ENCODE results near the gene HDAC4.
"Not testable (repeated sequence)": the region's sequence is repeated elsewhere in the genome, so short reads cannot be mapped to it uniquely, and the experiment has no call there.

Gene HDAC4

DNA sequence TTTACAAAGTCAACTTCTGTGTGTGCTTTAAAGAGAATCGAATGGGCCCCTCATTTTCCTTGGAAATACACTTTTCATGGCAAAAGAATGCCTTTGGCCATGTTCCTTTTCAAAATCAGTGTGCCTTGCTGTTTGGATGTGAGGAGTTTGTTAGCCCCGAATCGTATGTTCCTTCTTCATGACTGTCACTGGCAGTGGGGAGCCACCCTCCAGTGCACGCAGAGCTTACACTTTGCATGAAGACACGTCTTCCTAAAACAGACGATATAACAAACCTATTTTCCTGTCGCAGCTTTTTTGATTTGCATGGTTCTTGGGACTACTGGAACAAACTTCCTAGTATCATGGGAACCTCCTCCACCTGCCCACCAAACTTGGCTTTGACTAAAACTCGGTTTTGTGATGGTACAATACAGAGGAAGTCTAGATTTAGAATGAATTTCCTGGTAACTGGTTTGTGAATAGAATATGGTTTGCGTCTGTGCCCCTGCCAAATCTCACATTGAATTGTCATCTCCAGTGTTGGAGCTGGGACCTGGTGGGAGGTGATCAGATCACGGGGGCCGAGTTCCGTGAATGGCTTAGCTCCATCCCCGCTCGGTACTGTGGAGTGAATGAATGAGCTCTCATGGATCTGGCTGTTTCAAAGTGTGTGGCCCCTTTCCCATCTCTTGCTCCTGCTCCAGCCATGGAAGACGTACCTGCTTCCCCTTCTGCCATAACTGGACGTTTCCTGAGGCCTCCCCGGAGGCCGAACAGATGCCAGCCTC, 358.1 kb downstream of the HDAC4 start:
- no peak for DNase-seq (ENCODE audit: low read depth)

DNA sequence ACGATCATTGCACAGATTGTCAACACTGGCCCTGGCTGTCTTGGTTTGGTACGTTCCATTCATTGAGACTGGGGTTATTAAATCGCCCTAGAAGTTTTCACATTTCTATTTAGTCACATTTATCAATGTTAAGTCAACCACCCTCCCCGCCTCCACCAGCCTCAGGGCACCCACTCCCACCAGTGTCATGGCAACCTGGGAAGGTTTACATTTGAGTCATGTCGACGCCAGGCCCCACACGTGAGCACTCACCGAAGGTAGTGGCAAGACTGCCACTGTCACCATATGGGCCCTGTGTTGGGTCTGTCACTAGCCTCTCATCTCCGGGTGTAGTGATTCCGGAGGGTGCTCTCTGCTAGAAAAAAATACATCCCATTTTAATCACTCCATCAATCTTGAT, 358.8 kb downstream of the HDAC4 start:
- no peak for DNase-seq (ENCODE audit: low read depth)

DNA sequence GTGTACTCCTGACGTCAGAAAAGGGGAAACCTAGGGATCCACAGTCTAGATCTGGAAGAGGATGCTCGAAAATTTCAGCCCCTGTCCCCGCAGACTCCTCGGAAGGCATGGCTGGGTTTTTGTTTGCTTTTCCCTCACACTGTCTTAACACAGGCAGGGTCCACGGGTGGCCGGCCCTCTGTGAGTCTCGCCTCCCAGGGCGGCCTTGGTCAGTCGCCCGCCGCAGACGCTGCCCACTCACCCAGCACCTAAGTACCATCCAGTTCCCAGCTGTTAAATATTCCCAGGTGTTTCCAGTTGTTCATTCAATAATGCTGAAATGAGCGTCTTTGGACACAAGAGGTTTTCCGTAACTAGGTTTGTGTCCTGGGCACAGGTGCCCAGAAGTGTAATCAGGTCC, 359.8 kb downstream of the HDAC4 start:
- DNase-seq (ENCODE audit: low read depth) = no peak

DNA sequence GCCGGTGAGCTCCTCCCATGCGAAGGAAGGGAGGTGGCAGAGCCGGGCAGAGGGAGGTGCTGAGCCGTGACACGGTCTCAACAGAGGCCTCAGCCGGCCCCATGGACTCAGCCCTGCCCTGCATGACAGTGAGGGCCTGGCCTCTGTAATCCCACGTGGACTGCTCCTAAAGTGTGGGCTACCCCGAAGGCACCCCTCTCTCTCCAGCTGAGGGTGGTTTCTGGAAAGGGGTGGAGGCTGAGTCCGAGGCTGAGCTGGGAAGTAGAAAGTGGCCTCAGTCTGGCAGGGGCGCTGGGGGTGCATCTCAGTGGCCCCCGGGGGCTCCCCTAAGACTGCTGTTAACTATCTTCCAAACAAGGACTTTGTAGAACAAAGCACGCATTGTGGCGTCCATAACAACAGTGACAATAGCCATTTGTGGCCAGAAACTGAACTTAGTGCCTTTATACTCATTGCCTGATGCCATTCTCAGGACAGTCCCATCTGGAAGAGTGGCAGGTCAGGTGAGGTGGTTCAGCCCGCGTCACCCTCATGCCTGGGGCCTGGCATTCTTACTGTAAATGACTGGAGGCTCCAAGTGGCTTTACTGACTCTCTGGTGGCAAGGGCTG, 360.6 kb downstream of the HDAC4 start:
- no peak for DNase-seq (ENCODE audit: low read depth)

DNA sequence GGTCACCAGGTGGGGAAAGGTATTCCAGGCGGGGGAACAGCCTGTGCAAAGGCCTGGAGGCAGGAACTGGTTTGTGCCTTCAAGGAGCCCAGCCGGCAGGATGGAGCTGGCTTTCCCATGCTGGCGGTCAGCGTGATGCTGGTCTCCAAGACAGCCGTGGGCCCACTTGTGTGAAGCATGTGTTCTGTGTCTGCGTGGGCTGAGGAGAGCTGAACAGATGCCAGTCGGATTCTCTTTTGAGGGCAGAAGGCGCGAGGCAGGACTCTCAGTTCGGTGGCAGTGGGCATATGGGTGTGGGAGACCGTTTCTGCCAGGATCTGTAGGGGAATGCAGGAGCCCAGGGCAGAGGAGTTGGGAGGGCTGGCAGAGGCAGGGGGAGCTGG, 361.4 kb downstream of the HDAC4 start:
- DNase-seq (ENCODE audit: low read depth) = no peak

DNA sequence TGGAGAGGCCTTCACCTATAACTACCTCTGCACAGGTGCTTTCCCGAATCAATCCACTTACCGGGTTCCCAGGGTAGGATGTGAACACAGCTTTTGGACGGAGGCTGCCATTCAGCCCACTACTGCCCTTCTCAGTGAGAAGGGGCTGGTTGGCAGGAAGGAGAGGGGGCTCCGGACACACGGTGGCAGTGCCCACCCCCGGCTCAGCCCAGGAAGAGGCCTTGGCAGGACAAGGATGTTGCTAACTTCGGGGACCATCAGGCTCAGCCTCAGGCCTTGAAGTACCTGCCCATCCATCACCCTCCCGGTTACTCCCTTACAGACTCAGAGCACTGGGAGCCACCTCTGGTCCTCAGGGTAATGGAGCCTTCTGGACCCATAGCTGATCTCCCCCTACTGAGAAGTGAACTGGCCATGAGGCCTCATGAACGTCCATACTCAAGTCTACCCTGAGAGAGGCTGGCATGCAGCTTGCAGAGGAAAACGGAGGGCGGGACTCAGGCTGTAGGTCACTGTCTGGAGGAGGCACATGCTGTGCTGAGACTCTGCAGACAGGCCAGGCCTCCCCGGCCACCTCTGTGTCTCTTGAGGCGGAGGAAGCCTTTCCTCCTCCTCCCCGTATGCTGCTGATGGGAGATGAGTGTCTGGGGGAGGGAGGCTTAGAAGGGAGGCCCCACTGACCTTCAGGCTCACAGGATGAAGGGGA, 361.9 kb downstream of the HDAC4 start:
- DNase-seq (ENCODE audit: low read depth) = no peak

DNA sequence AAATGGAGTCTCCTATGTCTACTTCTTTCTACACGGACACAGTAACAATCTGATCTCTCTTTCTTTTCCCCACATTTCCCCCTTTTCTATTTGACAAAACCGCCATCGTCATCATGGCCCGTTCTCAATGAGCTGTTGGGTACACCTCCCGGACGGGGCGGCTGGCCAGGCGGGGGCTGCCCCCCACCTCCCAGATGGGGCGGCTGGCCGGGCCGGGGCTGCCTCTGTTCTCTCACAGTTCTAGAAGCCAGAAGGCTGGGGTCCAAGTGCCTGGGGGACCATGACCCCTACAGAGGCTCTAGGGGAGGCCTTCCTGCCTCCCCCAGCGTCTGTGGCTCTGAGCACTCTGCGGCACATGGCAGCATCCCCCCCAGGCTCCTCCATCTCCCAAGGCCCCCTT, 362.5 kb downstream of the HDAC4 start:
- DNase-seq (ENCODE audit: low read depth) = not testable (repeated sequence)

DNA sequence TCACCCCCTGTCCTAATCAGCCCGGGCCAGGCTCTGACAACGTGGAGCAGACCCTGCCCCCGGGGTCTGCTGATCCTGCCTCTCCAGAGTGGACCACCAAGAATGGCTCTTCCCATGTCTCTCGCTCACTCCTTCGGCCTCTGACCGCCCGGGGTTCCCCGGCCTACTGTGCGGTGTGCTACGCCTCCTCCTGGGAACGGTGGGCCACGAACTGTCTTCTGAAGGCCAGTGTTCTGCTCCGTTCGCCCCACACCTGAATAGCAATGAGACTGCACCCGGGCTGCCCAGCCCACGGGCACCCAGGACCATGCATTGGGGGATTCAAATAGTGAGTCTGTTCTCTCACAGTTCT, 363.3 kb downstream of the HDAC4 start:
- DNase-seq (ENCODE audit: low read depth) = no peak

DNA sequence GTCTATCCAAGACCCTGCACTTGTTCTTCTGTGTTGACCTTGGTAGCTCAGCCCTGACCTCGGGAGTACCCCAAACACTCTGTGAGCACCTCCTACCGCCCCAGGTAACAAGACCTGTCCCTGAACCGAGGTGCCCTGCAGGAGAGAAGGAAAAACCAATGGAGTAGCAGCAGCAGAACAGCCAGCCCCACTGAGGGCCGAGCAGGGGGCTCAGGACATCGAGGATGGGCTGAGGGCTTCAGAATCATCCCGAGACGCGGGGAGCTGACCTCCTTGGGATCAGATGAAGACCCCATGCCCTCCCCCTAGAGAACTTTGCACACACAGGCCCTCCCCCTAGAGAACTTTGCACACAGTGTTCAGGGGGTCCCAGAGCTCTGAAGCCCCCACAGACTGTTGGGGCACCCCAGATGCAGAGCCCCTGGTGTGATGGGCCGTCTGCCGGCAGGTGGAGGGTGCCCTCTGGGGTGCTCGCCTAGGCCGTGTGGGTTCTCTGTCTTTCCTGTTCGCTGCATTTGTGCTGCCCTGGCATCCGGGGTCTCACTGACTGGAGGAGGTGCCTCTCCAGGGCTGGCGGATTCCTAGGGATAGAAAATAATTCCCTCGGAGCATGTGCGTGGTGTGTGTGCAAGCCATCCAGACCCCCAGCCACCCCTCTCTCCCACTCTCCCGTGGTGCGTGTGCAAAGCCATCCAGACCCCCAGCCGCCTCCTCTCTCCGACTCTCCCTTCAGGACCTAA, 363.8 kb downstream of the HDAC4 start:
- DNase-seq (ENCODE audit: low read depth) = no peak

DNA sequence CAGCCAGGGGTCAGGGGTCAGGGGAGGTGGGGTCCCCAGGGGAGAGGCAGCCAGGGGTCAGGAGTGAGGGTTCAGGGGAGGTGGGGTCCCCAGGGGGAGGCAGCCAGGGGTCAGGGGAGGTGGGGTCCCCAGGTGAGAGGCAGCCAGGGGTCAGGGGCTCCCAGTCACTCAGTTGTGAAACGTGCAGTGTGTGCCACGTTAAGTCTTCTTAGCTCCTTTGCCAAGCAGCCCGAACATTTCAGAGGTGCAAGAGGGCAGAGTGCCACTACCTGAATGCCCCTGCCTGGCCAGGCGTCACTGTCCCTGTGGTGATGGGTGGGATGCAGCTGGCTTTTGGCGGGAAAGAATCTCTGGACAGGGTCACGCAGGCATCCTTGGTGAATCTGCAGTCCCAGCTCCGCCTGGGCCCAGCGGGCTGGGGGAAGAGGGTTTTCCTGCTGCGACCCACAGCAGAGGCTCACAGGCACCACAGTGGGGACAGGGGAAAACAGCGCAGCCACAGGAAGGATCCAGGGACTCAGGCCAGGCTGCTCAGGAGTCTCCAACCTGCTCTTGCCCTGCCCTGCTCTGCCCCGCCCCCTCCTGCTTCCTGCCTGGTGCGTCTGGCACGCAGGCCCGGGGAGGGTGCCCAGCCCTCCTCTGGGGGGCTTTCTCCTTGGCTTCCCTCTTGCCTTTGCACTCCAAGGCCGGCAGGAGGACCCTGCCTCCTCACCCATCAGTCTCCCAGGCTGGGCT, 364.7 kb downstream of the HDAC4 start:
- no peak for DNase-seq (ENCODE audit: low read depth)

DNA sequence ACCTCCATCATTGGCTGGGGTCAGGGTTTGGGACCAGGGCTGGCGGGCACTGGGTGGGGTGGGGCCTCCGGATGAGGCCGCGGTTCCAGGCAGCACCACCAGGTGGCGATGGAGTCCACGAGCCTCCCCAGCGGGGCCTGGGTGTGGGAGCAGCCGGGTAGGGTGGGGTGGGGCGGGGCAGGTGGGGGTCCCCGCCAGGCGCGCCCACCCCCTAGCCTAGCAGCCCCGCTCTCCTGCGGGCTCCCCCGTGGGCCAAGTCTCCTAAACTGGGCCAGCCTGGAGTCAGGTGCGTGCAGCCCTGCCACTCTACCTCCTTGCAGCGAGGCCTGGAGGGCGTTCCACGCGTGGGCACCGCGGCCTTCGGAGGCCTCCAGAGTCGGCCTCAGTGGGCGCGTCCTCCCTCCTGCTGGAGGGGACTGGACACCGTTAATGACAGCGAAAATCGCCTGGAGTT, 365.4 kb downstream of the HDAC4 start:
- DNase-seq (ENCODE audit: low read depth) = peak; percentile 51

DNA sequence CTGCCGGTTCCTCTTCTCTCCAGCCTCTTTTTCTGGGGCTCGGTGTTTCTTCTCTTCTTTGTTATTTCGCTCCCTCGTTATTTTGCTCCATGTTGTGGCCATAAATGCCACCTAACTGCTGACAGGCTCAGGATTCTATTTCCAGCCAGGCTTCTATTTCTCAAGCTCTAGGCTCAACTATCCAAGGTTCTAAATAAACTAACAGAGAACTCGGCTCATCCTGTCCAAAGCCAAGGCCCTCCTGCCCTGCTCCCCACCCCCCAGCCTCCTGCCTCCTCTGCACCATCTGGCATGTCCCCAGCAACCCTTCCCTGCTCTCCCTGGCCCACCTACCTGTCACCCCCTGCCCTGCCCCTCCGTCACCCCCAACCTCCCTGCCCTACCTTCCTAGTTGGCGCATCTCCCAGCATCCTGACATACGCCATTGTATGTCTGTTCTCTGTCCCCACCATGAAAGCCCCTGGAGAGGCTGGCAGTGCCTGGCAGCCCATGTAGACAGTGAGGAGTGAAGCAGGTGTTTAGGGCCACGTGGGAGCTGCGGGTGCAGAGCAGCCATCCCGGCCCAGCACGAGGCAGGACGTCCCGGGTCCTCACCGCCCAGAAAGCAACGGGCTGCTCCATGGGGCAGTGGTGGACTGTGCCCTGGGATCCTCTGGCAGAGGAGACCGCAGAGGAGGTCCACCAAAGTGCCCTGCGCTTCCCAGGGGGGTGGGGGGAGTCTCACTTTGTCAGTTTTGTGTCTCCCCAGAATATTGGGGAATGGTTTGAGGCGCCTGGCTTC, 366.1 kb downstream of the HDAC4 start:
- no peak for DNase-seq (ENCODE audit: low read depth)

DNA sequence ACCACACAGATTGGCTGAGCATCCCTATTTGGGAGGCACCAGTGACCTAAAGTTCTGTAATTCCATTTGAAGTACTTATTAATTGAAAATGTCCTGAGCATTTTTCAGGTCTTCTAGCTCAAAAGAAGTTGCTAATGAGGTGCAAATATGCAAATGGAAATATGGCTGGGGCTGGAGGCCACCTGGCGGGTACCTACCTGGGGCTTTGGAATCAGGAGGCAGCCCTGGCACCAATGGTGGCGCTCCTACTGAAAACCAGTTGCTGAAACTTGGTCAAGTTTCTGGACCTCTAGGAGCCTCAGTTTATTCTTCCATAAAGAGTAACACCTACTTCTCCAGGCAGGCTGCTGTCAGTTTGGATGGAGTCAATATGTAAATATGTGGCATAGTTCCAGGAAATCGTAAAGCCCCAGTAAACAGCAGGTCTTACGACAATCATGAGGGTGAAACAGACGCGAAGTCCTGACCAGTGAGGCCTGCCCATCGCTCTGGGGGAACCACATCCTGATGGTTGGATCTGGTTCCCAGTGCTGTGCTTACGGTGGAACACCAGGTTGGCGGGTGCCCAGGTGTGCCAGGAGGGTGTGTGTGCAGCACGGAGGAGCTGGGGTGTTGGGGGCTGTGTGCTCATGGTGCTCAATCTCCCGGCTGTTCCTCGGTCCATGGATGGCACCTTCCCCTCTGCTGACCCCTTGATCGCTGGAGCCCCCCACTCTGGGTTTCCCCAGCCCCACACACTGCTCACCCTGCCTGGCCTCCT, 366.8 kb downstream of the HDAC4 start:
- no peak for DNase-seq (ENCODE audit: low read depth)

DNA sequence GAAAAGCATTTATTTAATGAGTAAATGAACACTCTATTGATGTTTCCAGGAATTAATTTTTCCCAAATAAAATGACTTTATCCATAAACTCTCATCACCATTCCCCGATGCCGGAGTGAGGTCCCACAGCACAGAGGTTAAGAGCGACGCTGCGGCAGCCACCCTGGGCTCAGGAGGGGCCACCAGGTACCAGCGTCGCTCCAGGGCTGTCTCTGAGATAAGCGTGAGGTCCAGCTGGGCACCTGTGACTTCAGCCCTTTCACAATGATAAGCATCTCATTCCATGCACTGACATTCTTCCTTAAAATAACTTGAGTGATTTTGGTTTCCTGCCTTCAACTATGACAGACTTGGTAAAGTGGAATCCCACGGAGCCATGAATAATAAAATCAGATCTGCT, 370.9 kb downstream of the HDAC4 start:
- no peak for DNase-seq (ENCODE audit: low read depth)

DNA sequence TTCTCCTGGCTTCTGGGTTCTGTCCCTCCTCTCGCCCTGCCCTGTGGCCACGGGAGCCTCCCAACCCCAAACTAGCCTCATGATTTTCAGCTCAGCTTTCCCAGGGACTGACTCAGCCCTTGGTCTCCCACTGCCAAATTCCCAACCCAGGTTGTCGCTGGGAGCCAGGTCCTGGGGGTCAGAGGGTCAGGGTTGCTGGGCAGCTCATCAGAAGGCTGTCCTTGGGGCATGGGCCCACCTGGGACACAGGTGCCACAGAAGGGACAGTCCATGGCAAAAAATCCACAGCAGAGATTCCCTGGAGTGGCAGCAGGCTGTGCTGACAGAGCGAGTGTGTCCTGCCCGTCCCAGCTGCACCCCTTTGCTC, 372.6 kb downstream of the HDAC4 start:
- DNase-seq (ENCODE audit: low read depth) = no peak

DNA sequence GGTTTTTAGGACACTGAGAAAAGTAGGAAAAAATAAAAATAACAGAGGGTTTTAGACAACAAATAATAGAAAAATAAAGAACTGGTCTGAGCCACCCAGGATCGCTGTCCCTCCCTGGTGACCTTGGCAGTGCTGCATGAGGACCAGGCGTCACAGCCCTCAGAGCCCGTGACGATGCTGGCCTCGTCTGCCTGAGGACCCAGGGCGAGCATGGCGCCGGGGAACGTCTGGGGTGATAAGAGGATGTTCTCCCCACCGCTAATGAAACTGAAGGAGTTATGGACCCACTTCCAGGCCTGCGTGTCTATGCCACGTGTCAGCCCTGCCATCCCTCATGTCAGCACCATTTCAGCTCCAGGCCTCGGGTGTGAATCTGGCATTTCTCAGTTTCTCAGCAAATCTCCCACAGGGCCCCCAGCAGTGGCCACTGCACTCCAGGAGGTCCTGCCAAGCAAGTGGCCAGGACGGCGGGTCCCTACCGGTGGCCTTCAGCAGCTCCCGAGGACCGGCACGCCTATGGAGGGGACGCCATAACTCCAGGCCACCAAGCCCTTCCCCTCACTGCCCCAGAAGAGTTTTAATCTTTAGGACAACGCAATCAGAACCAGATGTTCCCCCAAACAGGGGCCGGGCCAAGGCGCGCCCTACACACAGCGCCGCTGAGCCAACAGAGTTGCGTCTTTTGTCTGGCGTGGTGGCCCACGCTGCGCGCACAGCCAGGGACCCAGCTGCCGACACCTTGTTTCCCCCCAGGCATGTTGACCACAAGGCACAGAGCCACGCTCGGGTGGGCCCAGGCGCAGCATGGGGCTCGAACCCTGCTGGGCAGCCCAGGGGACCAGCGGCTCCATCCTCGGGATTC, 373.2 kb downstream of the HDAC4 start:
- no peak for DNase-seq (ENCODE audit: low read depth)

DNA sequence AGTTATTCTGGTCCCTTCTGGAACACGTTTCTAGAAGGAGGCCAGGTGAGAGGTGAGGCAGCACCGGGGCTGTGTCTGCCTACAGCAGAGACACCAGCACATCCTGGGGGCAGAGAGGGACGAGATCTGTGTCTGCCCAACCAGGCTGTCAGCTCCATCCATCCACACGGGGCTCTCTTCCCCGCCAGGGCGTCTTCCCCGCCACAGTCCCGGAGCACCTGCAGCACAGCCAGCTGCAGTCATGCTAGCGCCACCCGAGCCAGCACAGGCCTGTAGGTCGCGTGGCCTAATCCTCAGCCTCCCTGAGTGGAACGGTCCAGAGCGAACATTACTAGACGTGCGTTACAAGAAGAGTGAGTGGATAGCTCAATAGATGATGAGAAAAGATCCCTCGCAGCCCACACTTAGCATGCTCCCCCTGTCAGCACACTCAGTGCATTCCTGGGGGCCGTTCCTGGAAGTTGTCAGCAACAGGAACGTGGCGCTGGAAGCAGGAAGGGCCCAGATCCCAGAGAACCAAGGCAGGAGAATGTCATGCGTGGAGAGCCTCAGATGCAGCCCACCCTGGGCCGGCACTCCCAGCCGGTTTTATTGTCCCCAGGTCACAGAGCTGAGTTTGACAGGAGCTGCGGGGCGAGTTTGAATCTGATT, 374.0 kb downstream of the HDAC4 start:
- no peak for DNase-seq (ENCODE audit: low read depth)

DNA sequence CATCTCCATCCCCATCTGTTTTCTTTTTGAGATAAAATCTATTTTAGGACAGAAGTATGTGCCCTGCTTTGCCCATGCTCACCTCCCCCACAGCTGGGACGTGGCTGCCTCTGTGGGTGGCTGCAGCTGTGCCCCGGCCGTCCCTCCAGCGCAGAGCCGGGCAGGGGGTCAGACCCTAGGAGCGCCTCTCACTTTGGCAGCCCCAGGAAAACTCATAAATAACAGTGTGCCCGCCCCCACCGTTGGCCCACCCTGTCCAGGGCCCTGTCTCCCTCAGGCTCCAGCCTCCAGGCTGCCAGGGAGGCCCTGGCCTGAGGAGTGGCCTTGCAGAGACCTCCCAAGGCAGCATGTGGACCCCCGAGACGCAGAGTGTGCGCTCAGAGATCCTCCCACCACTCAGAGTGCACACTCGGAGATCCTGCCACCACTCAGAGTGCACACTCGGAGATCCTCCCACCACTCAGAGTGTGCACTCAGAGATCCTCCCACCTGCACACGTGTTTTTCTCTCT, 374.8 kb downstream of the HDAC4 start:
- no peak for DNase-seq (ENCODE audit: low read depth)
